MCF 10A (cell line): Measurements from ENCODE around the gene SSBP3. TPM values are rescaled to one million over a fixed set of nuclear protein-coding genes. Genes with fewer than 3 reads are reported as not detected.

ENCODE experiments used
- BruUV-seq: library from RNA; stranded (reverse); fragments of 400-500 nt; replicated peaks from 2 replicates; lab custom pipeline; 2021; lab: Mats Ljungman, UMichigan
- CTCF ChIA-PET: fragments of 300-600 bp; sonication (Branson Sonifier 250); formaldehyde crosslinking; extraction: SDS; loops from one replicate; lab custom pipeline; 2021; ENCODE audit warnings: antibody characterized with exemption, inconsistent platforms; lab: Yijun Ruan, JAX
- POLR2A ChIA-PET: fragments of 300-600, 350-650 bp; sonication (Branson Sonifier 250); formaldehyde crosslinking; extraction: SDS; loops from one replicate; lab custom pipeline; 2020; ENCODE audit warnings: antibody characterized with exemption, inconsistent platforms; lab: Yijun Ruan, JAX
- DNase-seq: peaks from one replicate; pipeline ENCODE4 v3.0.0-alpha.2; 2018; ENCODE audit not compliant: unreplicated experiment
- H3K27ac Mint-ChIP-seq: one replicate; pipeline ENCODE4 v1.8.0; 2022; ENCODE audit warnings: mild to moderate bottlenecking, low read depth, mixed read lengths; ENCODE audit not compliant: unreplicated experiment
- H3K27me3 Mint-ChIP-seq: one replicate; pipeline ENCODE4 v1.8.0; 2022; ENCODE audit warnings: mixed read lengths; ENCODE audit not compliant: insufficient read depth, unreplicated experiment
- H3K36me3 Mint-ChIP-seq: one replicate; pipeline ENCODE4 v1.8.0; 2022; ENCODE audit warnings: mild to moderate bottlenecking, moderate library complexity, mixed read lengths; ENCODE audit not compliant: insufficient read depth, unreplicated experiment
- H3K4me1 Mint-ChIP-seq: one replicate; pipeline ENCODE4 v1.8.0; 2022; ENCODE audit warnings: mixed read lengths; ENCODE audit not compliant: insufficient read depth, unreplicated experiment
- H3K4me3 Mint-ChIP-seq: one replicate; pipeline ENCODE4 v1.8.0; 2022; ENCODE audit warnings: mild to moderate bottlenecking, moderate library complexity, mixed read lengths; ENCODE audit not compliant: unreplicated experiment
- H3K9me3 Mint-ChIP-seq: one replicate; pipeline ENCODE4 v1.8.0; 2022; ENCODE audit warnings: mixed read lengths; ENCODE audit not compliant: unreplicated experiment
- CTCF ChIP-seq: fragments of 200-600 bp; IDR thresholded peaks from one replicate; pipeline ENCODE4 v1.8.0; 2022; ENCODE audit warnings: antibody characterized with exemption, mild to moderate bottlenecking; ENCODE audit not compliant: unreplicated experiment
- intact Hi-C: fragments of 100-400 bp; cut with micrococcal nuclease; formaldehyde crosslinking; loops from 2 replicates; pipeline ENCODE4 v1.14.1; 2022
- total RNA-seq: library from RNA; stranded (reverse); gene quantifications from 2 replicates; pipeline ENCODE4 v1.2.3, GENCODE V29; 2022

Gene SSBP3
- total RNA-seq, 1 experiment from 2014 or later, result 8.6 TPM

- H3K27me3 Mint-ChIP-seq, result no peaks in the 10 kb centered on the region
- peaks cover 22% of the 10 kb centered on the region for H3K36me3 Mint-ChIP-seq
- intact Hi-C loops, result loop anchor here (5.0 to 10.0 kb wide), 2 partner anchors 73 to 284 kb away; no protein-coding TSS in a partner anchor
- H3K4me3 Mint-ChIP-seq, result peak overlapping the region; percentile 93
- ChIA-PET POLR2A (interaction anchor here (0.6 to 2.6 kb wide), 26 partner anchors 10 to 563 kb away, joined by 3 to 17 read pairs (median 4); partner anchors contain the start of genes CDCP2, SSBP3, TCEANC2 and TMEM59), CTCF (interaction anchor here (0.8 to 1.3 kb wide), 6 partner anchors 10 to 207 kb away, joined by 3 to 6 read pairs (median 3); no protein-coding TSS in a partner anchor)
- no peaks in the 10 kb centered on the region for H3K9me3 Mint-ChIP-seq
- DNase-seq, result peak; percentile 13
- no peak for TF ChIP-seq CTCF
- H3K4me1 Mint-ChIP-seq, result peaks cover 22% of the 10 kb centered on the region
- peak overlapping the region; percentile 95 for H3K27ac Mint-ChIP-seq
- TSS peak; percentile 57 for BruUV-seq
Observed at GRCh38 chr1:54200519-54200997, 205.6 kb downstream of the SSBP3 start.

GRCh38 chr1:54199765-54200518 is 206.3 kb downstream of the SSBP3 start, which contains the start of the genes CYB5RL and MRPL37:
CYB5RL (minus strand) TSS chr1:54200030; CDS start chr1:54195616, 4,414 bp downstream.
MRPL37 (plus strand) TSS chr1:54200167; CDS start chr1:54200244, 77 bp downstream.
- Mint-ChIP-seq H3K4me1 (peaks cover 22% of the 10 kb centered on the region), H3K9me3 (no peaks in the 10 kb centered on the region), H3K27me3 (no peaks in the 10 kb centered on the region), H3K36me3 (peaks cover 16% of the 10 kb centered on the region), H3K27ac (peak within 1 kb of the TSS; percentile 95), H3K4me3 (peak within 1 kb of the TSS; percentile 93)
- ChIA-PET POLR2A (interaction anchor here (0.5 to 2.6 kb wide), 27 partner anchors 11 to 599 kb away, joined by 3 to 17 read pairs (median 4); partner anchors contain the start of genes CDCP2, SSBP3, TCEANC2 and TMEM59), CTCF (interaction anchor here (0.6 to 1.6 kb wide), 7 partner anchors 9 to 289 kb away, joined by 3 to 8 read pairs (median 3); no protein-coding TSS in a partner anchor)
- peak; percentile 98 for DNase-seq
- TF ChIP-seq CTCF, result no peak
- intact Hi-C loops, result loop anchor here (5.0 to 10.0 kb wide), 2 partner anchors 73 to 285 kb away; no protein-coding TSS in a partner anchor
- no TSS peak for BruUV-seq

GRCh38 chr1:54199151-54199764 is 206.9 kb downstream of the SSBP3 start:
- Mint-ChIP-seq H3K27me3 (no peaks in the 10 kb centered on the region), H3K36me3 (peaks cover 9% of the 10 kb centered on the region), H3K9me3 (no peaks in the 10 kb centered on the region), H3K4me3 (peak overlapping the region; percentile 93), H3K4me1 (peaks cover 22% of the 10 kb centered on the region), H3K27ac (peak overlapping the region; percentile 95)
- CTCF ChIA-PET, result interaction anchor here (0.6 to 1.6 kb wide), 5 partner anchors 8 to 290 kb away, joined by 3 to 8 read pairs (median 4); no protein-coding TSS in a partner anchor
- intact Hi-C loops, result no loop called here
- POLR2A ChIA-PET, result interaction anchor here (0.7 to 2.6 kb wide), 19 partner anchors 12 to 600 kb away, joined by 3 to 17 read pairs (median 4); partner anchors contain the start of genes CDCP2, SSBP3, TCEANC2 and TMEM59
- TF ChIP-seq CTCF, result no peak
- BruUV-seq, result TSS peak; percentile 19
- DNase-seq, result no peak
